ENCODE results near the gene LHFPL3. TPM values are rescaled to one million over a fixed set of nuclear protein-coding genes. Genes with fewer than 3 reads are reported as not detected.
A peak's percentile ranks its signal among the peaks of the same experiment; 100 is the strongest.

LHFPL3 gene
- total RNA-seq, 1 experiment from 2014 or later, result not detected

DNA sequence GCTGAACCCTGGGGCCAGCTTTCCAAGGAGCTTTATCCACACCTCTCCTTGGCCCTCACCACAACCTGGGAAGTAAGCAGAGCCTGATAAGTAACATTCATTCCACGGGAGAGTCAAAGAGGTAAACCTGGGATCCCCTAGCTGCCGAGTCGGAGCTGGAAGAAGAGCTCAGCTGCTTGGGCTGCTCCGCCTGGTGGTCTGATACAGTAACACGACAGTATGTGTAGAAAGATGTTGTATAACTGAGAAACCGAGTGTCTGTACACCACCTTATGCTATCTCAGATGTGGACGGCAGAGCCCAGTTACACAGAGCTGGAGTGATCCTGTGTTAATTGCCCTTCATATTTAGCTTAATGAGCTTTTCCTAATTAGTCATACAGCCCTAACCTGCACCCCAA, 534.3 kb downstream of the LHFPL3 start:
- Mint-ChIP-seq H3K27me3 (ENCODE audit: low read depth) (peaks cover 44% of the 10 kb centered on the region), H3K27ac (no peak overlapping the region), H3K9me3 (peaks cover 25 to 28% of the 10 kb centered on the region in 2 experiments), H3K36me3 (ENCODE audit: insufficient read depth in 1 of 3, low read depth in 3 of 3) (peaks cover 5 to 8% (median 7%) of the 10 kb centered on the region in 3 experiments; a peak in 5 of 7 replicates), H3K4me3 (no peak overlapping the region), H3K4me1 (0 out of 4 replicates have a peak, but pooled peaks cover 0 to 2% of the 10 kb centered on the region in 2 experiments)
- no peak overlapping the region for H2BK120ac ChIP-seq (ENCODE audit: low read depth, low read length, poor library complexity, severe bottlenecking)
- H2BK5ac ChIP-seq (ENCODE audit: insufficient read length, low read length), result no peak overlapping the region
- H3K9me3 ChIP-seq (ENCODE audit: control insufficient read depth, low read depth, low read length), result no peaks in the 10 kb centered on the region
- no peak overlapping the region for H3K14ac ChIP-seq (ENCODE audit: insufficient read depth, low read length)
- H4K8ac ChIP-seq (replicated peaks; ENCODE audit: insufficient read length, low read depth, low read length), result no peak overlapping the region
- no peak overlapping the region for H2AFZ ChIP-seq (ENCODE audit: low read length)
- no peak overlapping the region for H3K27ac ChIP-seq (ENCODE audit: insufficient read length, low read depth, low read length)
- H3K79me1 ChIP-seq (ENCODE audit: insufficient read depth, low read depth, low read length, poor library complexity, severe bottlenecking), result no peaks in the 10 kb centered on the region
- no peak overlapping the region for H3K9ac ChIP-seq (ENCODE audit: extremely low read depth, insufficient read length, low read length)
- no peak overlapping the region for H3K4ac ChIP-seq (ENCODE audit: low read depth, low read length)
- no peaks in the 10 kb centered on the region for H4K20me1 ChIP-seq (ENCODE audit: control insufficient read depth, insufficient read depth, insufficient read length)
- H3K4me2 ChIP-seq (ENCODE audit: insufficient read depth, insufficient read length, low read length), result no peak overlapping the region
- H3K56ac ChIP-seq (ENCODE audit: insufficient read length, low read depth, low read length), result no peak overlapping the region
- H3K27me3 ChIP-seq (ENCODE audit: insufficient read depth, low read length), result no peaks in the 10 kb centered on the region; the same call in 1 of the 2 replicates
- TF ChIP-seq, protein P1, sequence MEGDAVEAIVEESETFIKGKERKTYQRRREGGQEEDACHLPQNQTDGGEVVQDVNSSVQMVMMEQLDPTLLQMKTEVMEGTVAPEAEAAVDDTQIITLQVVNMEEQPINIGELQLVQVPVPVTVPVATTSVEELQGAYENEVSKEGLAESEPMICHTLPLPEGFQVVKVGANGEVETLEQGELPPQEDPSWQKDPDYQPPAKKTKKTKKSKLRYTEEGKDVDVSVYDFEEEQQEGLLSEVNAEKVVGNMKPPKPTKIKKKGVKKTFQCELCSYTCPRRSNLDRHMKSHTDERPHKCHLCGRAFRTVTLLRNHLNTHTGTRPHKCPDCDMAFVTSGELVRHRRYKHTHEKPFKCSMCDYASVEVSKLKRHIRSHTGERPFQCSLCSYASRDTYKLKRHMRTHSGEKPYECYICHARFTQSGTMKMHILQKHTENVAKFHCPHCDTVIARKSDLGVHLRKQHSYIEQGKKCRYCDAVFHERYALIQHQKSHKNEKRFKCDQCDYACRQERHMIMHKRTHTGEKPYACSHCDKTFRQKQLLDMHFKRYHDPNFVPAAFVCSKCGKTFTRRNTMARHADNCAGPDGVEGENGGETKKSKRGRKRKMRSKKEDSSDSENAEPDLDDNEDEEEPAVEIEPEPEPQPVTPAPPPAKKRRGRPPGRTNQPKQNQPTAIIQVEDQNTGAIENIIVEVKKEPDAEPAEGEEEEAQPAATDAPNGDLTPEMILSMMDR (conservative IDR thresholded peaks at IDR 0.05), result peak; percentile 66
- no peak overlapping the region for H4K91ac ChIP-seq (ENCODE audit: insufficient read length, low read depth, low read length)
- no peak overlapping the region for H2BK20ac ChIP-seq (ENCODE audit: low read depth, low read length, poor library complexity, severe bottlenecking)
- no peak overlapping the region for H2BK15ac ChIP-seq (ENCODE audit: low read depth, low read length)
- no peak overlapping the region for H3K18ac ChIP-seq (ENCODE audit: insufficient read length, low read depth, low read length)
- WGBS (ENCODE audit: extremely low coverage, insufficient read length, low lambda C conversion rate), result no CpG with 5 or more reads among the region's 7 CpGs
- no peak overlapping the region for H4K5ac ChIP-seq (ENCODE audit: insufficient read length, low read depth, low read length)
- H3K23ac ChIP-seq (ENCODE audit: insufficient read length, low read depth, low read length), result no peak overlapping the region
- H3K4me1 ChIP-seq (ENCODE audit: insufficient read depth, low read length), result no peaks in the 10 kb centered on the region
- H2AK5ac ChIP-seq (ENCODE audit: insufficient read length, low read length), result no peak overlapping the region
- no peaks in the 10 kb centered on the region for H3K79me2 ChIP-seq (ENCODE audit: insufficient read depth, low read length)
- H2BK12ac ChIP-seq (ENCODE audit: insufficient read length, low read depth, low read length), result no peak overlapping the region
- H3T11ph ChIP-seq (ENCODE audit: low read length), result no peak overlapping the region
- DNase-seq, result peak; percentile 53
- H3K23me2 ChIP-seq (ENCODE audit: insufficient read length, low read depth, low read length, poor library complexity, severe bottlenecking), result no peaks in the 10 kb centered on the region
